A549 treated with RU486 at 1 μM for 4 hours (cell line): Measurements from ENCODE around the gene TAF4B. TPM values are rescaled to one million over a fixed set of nuclear protein-coding genes. Genes with fewer than 3 reads are reported as not detected.

Experiments used
- total RNA-seq: library from RNA; stranded (reverse); fragments of 200-300 nt; extraction: Qiagen RNA extraction; gene quantifications from 5 replicates; pipeline ENCODE4 v1.2.3, GENCODE V29; 2022; ENCODE audit warnings: low read depth

Gene TAF4B
- 3.4 to 5.7 TPM (median 5.6 TPM) in 5 replicates for total RNA-seq

GRCh38 chr18:26226229-26227050 is at the start of gene TAF4B:
Gene TAF4B, plus strand, starts transcription at chr18:26226445. Its CDS starts 489 bp downstream, at chr18:26226934.

Other genes with a start within 250 kb of the TAF4B start
- 40.8 to 59.9 TPM (median 54.2 TPM) in 5 replicates for gene SS18, start 135.8 kb upstream of the TAF4B start, total RNA-seq
- not detected in 5 replicates for gene PSMA8, start 92.6 kb upstream of the TAF4B start, total RNA-seq